HepG2 (cell line): Measurements from ENCODE around the gene SEPHS2. TPM values are rescaled to one million over a fixed set of nuclear protein-coding genes. Genes with fewer than 3 reads are reported as not detected.
A peak's percentile ranks its signal among the peaks of the same experiment; 100 is the strongest.

ENCODE experiments used
- HDAC1 ChIP-seq: sonication (generic); formaldehyde crosslinking; IDR thresholded peaks from 2 replicates; pipeline ENCODE4 v1.5.1; 2020; ENCODE audit warnings: mild to moderate bottlenecking, missing genetic modification reagents
- IKZF4 ChIP-seq: sonication (generic); formaldehyde crosslinking; IDR thresholded peaks from 2 replicates; pipeline ENCODE4 v1.5.1; 2020; ENCODE audit warnings: borderline replicate concordance, mild to moderate bottlenecking, low read depth, missing genetic modification reagents; ENCODE audit errors: not compliant biosample characterization
- IRF2 ChIP-seq: IDR thresholded peaks from 2 replicates; pipeline ENCODE4 v1.6.1; 2018; ENCODE audit warnings: missing genetic modification reagents, missing compliant biosample characterization
- KLF13 ChIP-seq: sonication (generic); formaldehyde crosslinking; IDR thresholded peaks from 2 replicates; pipeline ENCODE4 v1.4.0; 2020; ENCODE audit warnings: mild to moderate bottlenecking, missing genetic modification reagents
- NFKB2 ChIP-seq: sonication (generic); formaldehyde crosslinking; IDR thresholded peaks from 2 replicates; pipeline ENCODE4 v1.4.0; 2020; ENCODE audit warnings: missing genetic modification reagents, borderline replicate concordance
- NKX3-1 ChIP-seq: sonication (generic); formaldehyde crosslinking; IDR thresholded peaks from 2 replicates; pipeline ENCODE4 v1.5.0; 2020; ENCODE audit warnings: missing genetic modification reagents
- PTBP1 ChIP-seq: fragments of 200-400 bp; formaldehyde crosslinking; IDR thresholded peaks from 2 replicates; pipeline ENCODE4 v1.6.1; 2018; ENCODE audit warnings: low read length, low read depth; ENCODE audit not compliant: poor library complexity, severe bottlenecking
- RBAK ChIP-seq: sonication (generic); formaldehyde crosslinking; IDR thresholded peaks from 2 replicates; pipeline ENCODE4 v1.5.1; 2020; ENCODE audit warnings: mild to moderate bottlenecking, missing genetic modification reagents
- RFX1 ChIP-seq: fragments of 450-650 bp; IDR thresholded peaks from 2 replicates; pipeline ENCODE4 v1.6.1; 2017
- TSC22D2 ChIP-seq: sonication (generic); formaldehyde crosslinking; IDR thresholded peaks from 2 replicates; pipeline ENCODE4 v1.5.1; 2020; ENCODE audit warnings: missing genetic modification reagents, mild to moderate bottlenecking, borderline replicate concordance
- ZBTB20 ChIP-seq: sonication (generic); formaldehyde crosslinking; IDR thresholded peaks from 2 replicates; pipeline ENCODE4 v1.8.1; 2023; ENCODE audit warnings: missing genetic modification reagents, low read depth, mild to moderate bottlenecking, borderline replicate concordance
- ZFP36L1 ChIP-seq: sonication (generic); formaldehyde crosslinking; IDR thresholded peaks from 2 replicates; pipeline ENCODE4 v1.8.0; 2022; ENCODE audit warnings: mild to moderate bottlenecking, missing genetic modification reagents, moderate library complexity
- ZMYM4 ChIP-seq: sonication (generic); formaldehyde crosslinking; IDR thresholded peaks from 2 replicates; pipeline ENCODE4 v1.8.1; 2023; ENCODE audit warnings: mild to moderate bottlenecking, missing genetic modification reagents
- ZNF143 ChIP-seq: sonication (generic); formaldehyde crosslinking; IDR thresholded peaks from 2 replicates; pipeline ENCODE4 v1.4.0; 2020; ENCODE audit warnings: missing genetic modification reagents
- ZNF160 ChIP-seq: sonication (generic); formaldehyde crosslinking; IDR thresholded peaks from 2 replicates; pipeline ENCODE4 v1.8.0; 2022; ENCODE audit warnings: mild to moderate bottlenecking, inconsistent platforms, missing genetic modification reagents
- ZNF20 ChIP-seq: sonication (generic); formaldehyde crosslinking; IDR thresholded peaks from 2 replicates; pipeline ENCODE4 v1.4.0; 2020; ENCODE audit warnings: mild to moderate bottlenecking, moderate library complexity, missing genetic modification reagents
- ZNF256 ChIP-seq: sonication (generic); formaldehyde crosslinking; conservative IDR thresholded peaks from 2 replicates; pipeline ENCODE4 v1.4.0; 2020; ENCODE audit warnings: missing genetic modification reagents
- ZNF431 ChIP-seq: sonication (generic); formaldehyde crosslinking; IDR thresholded peaks from 2 replicates; pipeline ENCODE4 v1.9.0; 2022; ENCODE audit warnings: missing genetic modification reagents, low read depth, mild to moderate bottlenecking, borderline replicate concordance
- ZNF484 ChIP-seq: sonication (generic); formaldehyde crosslinking; IDR thresholded peaks from 2 replicates; pipeline ENCODE4 v1.5.1; 2020; ENCODE audit warnings: mild to moderate bottlenecking, low read depth, missing genetic modification reagents, borderline replicate concordance
- ZNF496 ChIP-seq: sonication (generic); formaldehyde crosslinking; IDR thresholded peaks from 2 replicates; pipeline ENCODE4 v1.8.1; 2023; ENCODE audit warnings: mild to moderate bottlenecking, moderate library complexity, missing genetic modification reagents; ENCODE audit not compliant: insufficient replicate concordance
- ZNF781 ChIP-seq: sonication (generic); formaldehyde crosslinking; IDR thresholded peaks from 2 replicates; pipeline ENCODE4 v1.5.1; 2020; ENCODE audit warnings: borderline replicate concordance, mild to moderate bottlenecking, missing genetic modification reagents; ENCODE audit errors: not compliant biosample characterization
- polyA plus RNA-seq, 8 experiments: library from polyadenylated mRNA; depleted of rRNA in 3 of 8; stranded (reverse) in 7 of 8; unstranded in 1 of 8; fragments of >200 nt; fragmentation: Illumina TruSeq in 4 of 8; extraction: Trizol in 4 of 8; gene quantifications; 2 replicates each; pipeline versions ENCODE4 v1.2.1 to v1.2.3, GENCODE V29; 2011 to 2016; ENCODE audit warnings: low read depth in 4 of 8, missing spikeins in 1 of 8, mixed read lengths in 1 of 8; ENCODE audit not compliant: insufficient read depth in 1 of 8
- total RNA-seq, 5 experiments: library from RNA; depleted of rRNA; stranded (reverse); fragments of >200 nt; fragmentation: Illumina TruSeq; extraction: Trizol; gene quantifications; 2 replicates each; pipeline ENCODE4 v1.2.3, GENCODE V29; 2016; ENCODE audit warnings: low read depth in 1 of 5
- TF ChIP-seq, protein P1 (sequence below): sonication (generic); formaldehyde crosslinking; conservative IDR thresholded peaks from 2 replicates; pipeline ENCODE4 v1.4.0; 2020; ENCODE audit warnings: missing genetic modification reagents
- TF ChIP-seq, protein P2 (sequence below): sonication (generic); formaldehyde crosslinking; IDR thresholded peaks from 2 replicates; pipeline ENCODE4 v1.8.0; 2022; ENCODE audit warnings: low read depth, missing genetic modification reagents
- TF ChIP-seq, protein P3 (sequence below), 2 experiments: sonication (generic) in 1 of 2; formaldehyde crosslinking in 1 of 2; IDR thresholded peaks; 2 replicates each; pipeline versions ENCODE4 v1.5.1 to v1.6.1; 2011 to 2020; ENCODE audit warnings: borderline replicate concordance in 1 of 2, low read depth in 1 of 2, low read length in 1 of 2, mild to moderate bottlenecking in 1 of 2, missing genetic modification reagents in 1 of 2, moderate library complexity in 1 of 2

Gene SEPHS2
- total and polyA plus RNA-seq, 2 of the 13 experiments (the other 11 are each of a cell fraction or from before 2014, with no cell fraction given): 20.7 to 127 TPM

DNA sequence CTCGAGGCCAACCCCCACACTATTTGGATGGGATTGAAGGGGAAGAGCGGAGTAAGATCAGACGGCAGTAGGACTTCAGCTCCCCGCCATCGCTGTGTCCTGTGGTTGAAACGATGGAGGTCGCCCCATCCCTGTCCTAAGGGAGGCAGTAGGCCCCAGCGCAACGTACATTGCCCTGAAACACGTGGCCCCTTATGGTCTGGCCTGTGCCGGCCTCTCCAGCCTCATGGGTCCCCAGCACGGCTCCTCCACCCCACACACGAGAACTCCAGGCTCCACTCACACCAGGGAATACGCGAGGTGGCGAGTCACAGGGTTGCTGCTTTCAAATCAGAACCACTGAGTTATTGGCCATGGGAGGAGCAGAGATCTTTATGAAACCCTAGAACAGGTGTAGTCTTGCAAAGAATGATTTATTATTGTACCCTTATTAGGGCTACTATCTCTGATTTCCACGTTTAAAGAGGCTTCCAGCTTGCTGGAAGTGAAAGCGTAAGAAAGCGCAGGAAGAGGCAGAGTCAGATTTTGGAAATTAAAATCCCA, 15.2 kb downstream of the SEPHS2 start (continued):
- TF ChIP-seq ZNF20 (no peak), PTBP1 (peak; percentile 72), ZMYM4 (CRISPR knock-in tag) (peak; percentile 82; the same call in 1 of the 2 replicates), IKZF4 (peak; percentile 78), ZFP36L1 (CRISPR knock-in tag) (peak; percentile 78; the same call in 1 of the 2 replicates), ZNF781 (CRISPR knock-in tag) (no peak), ZNF496 (CRISPR knock-in tag) (no peak), ZNF256 (CRISPR knock-in tag) (0 out of 2 replicates have a peak, but pooled peaks have one; percentile 81), TSC22D2 (CRISPR knock-in tag) (peak; percentile 43; the same call in 1 of the 2 replicates), IRF2 (CRISPR knock-in tag) (peak; percentile 50; the same call in 1 of the 2 replicates), RFX1 (no peak), NFKB2 (CRISPR knock-in tag) (peak; percentile 96; the same call in 1 of the 2 replicates), ZNF143 (CRISPR knock-in tag) (0 out of 2 replicates have a peak, but pooled peaks have one; percentile 14), ZNF484 (CRISPR knock-in tag) (no peak), ZNF160 (CRISPR knock-in tag) (no peak), KLF13 (CRISPR knock-in tag) (no peak), RBAK (CRISPR knock-in tag) (0 out of 2 replicates have a peak, but pooled peaks have one; percentile 63), ZBTB20 (CRISPR knock-in tag) (no peak), NKX3-1 (CRISPR knock-in tag) (peak; percentile 93; the same call in 1 of the 2 replicates), ZNF431 (CRISPR knock-in tag) (peak; percentile 78; the same call in 1 of the 2 replicates), HDAC1 (CRISPR knock-in tag) (no peak)
- TF ChIP-seq, protein P1, sequence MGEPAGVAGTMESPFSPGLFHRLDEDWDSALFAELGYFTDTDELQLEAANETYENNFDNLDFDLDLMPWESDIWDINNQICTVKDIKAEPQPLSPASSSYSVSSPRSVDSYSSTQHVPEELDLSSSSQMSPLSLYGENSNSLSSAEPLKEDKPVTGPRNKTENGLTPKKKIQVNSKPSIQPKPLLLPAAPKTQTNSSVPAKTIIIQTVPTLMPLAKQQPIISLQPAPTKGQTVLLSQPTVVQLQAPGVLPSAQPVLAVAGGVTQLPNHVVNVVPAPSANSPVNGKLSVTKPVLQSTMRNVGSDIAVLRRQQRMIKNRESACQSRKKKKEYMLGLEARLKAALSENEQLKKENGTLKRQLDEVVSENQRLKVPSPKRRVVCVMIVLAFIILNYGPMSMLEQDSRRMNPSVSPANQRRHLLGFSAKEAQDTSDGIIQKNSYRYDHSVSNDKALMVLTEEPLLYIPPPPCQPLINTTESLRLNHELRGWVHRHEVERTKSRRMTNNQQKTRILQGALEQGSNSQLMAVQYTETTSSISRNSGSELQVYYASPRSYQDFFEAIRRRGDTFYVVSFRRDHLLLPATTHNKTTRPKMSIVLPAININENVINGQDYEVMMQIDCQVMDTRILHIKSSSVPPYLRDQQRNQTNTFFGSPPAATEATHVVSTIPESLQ: no peak
- TF ChIP-seq, protein P2, sequence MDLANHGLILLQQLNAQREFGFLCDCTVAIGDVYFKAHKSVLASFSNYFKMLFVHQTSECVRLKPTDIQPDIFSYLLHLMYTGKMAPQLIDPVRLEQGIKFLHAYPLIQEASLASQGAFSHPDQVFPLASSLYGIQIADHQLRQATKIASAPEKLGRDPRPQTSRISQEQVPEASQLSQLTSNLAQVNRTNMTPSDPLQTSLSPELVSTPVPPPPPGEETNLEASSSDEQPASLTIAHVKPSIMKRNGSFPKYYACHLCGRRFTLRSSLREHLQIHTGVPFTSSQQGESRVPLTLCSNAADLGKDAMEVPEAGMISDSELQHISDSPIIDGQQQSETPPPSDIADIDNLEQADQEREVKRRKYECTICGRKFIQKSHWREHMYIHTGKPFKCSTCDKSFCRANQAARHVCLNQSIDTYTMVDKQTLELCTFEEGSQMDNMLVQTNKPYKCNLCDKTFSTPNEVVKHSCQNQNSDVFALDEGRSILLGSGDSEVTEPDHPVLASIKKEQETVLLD (CRISPR knock-in tag): 0 out of 2 replicates have a peak, but pooled peaks have one; percentile 15
- TF ChIP-seq, protein P3, sequence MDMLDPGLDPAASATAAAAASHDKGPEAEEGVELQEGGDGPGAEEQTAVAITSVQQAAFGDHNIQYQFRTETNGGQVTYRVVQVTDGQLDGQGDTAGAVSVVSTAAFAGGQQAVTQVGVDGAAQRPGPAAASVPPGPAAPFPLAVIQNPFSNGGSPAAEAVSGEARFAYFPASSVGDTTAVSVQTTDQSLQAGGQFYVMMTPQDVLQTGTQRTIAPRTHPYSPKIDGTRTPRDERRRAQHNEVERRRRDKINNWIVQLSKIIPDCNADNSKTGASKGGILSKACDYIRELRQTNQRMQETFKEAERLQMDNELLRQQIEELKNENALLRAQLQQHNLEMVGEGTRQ (IDR thresholded peaks at IDR 0.05; ENCODE audit: low read depth, low read length): no peak
- TF ChIP-seq, protein P3 (CRISPR knock-in tag; IDR thresholded peaks at IDR 0.05; ENCODE audit: borderline replicate concordance): peak; percentile 68
